SIG-M5 treated with dmso at 0.1 percent for 504 hours (cell line): Measurements from ENCODE around the gene ARID1B.

Experiments used
- DNase-seq: peaks from one replicate; lab custom pipeline; 2025; ENCODE audit not compliant: unreplicated experiment; lab: John Stamatoyannopoulos, UW

Gene ARID1B

GRCh38 chr6:157014871-157015270 lies 237.7 kb downstream of the ARID1B start:
- DNase-seq = no peak

DNA sequence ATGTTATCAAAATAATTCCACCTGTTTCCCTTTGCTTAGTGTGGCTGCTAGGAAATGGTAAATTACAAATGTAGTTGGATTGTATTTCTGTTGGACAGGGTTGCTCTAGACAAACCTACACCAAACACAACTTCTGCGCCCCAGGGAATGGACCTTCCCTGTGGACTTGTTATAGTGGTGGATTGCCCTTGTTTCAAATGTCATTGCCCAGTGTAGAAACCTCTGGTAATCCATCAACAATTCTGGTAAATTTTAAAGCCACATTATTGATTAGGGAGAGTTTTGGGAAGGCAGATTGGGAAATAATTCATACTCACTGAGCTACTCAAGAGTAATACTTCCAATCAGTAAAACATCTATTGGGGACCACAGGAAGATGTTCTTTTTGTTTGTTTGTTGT lies 239.8 kb downstream of the ARID1B start:
- DNase-seq = no peak

- DNase-seq = no peak
These were observed 240.7 kb downstream of the ARID1B start for GRCh38 chr6:157017861-157018260.

- DNase-seq = peak; percentile 60
These were observed 242.0 kb downstream of the ARID1B start for GRCh38 chr6:157019115-157019641.

- DNase-seq = no peak
These were observed 242.6 kb downstream of the ARID1B start for GRCh38 chr6:157019733-157020132.

DNA sequence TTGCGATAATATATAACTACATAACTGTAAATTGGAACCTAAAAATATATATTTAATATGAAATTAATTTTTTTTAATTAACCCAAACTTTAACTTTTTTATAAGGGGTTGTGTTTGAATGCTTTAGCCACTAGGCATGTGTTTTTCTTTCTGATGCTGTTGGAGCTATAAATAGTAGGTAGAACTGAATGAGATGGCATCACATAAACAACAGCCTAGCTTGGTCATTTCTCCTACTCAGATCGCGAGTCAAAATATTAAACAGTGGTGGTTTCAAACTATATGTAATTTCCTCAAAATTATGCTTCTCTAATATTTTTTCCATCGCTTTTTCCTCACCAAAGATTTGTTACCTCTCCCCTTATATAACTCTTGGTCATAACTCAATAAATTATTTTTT lies 243.2 kb downstream of the ARID1B start:
- peak; percentile 27 for DNase-seq

- peak; percentile 36 for DNase-seq
These were observed 243.7 kb downstream of the ARID1B start for GRCh38 chr6:157020881-157021343.

DNA sequence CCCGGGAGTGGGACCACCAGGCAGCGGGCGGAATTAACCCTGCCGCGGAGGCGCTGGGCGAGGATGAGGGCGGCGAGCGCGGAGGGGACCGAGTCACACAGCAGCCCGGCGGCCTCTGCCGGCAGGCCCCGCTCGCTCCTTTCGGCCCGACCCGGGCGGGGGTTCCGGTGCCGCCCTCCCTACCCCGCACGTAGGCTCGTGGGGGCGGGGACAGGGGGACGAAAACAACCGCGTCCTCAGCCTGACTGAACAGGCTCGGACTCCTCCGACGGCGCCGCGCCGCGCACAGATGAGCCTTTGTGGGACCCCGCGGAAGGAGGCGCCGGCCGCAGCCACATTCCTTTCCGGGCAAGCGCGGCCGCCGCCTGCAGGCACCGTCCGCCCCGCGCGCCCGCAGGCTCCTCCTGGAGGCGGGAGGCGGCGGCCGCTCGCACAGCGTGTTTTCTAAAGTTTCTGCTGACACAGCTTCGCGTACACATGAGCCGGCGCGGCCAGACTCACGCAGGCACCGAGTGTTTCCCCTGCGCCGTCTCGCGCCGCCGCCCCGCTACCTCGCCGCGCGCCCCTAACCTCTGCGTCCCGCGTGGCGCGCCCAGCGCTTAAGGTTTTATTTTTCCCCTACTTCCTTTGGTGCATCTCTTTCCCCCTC lies 244.3 kb downstream of the ARID1B start:
- peak; percentile 79 for DNase-seq

GRCh38 chr6:157021993-157022740 lies 245.0 kb downstream of the ARID1B start:
- peak; percentile 72 for DNase-seq

GRCh38 chr6:157023958-157024357 lies 246.8 kb downstream of the ARID1B start:
- DNase-seq = no peak

DNA sequence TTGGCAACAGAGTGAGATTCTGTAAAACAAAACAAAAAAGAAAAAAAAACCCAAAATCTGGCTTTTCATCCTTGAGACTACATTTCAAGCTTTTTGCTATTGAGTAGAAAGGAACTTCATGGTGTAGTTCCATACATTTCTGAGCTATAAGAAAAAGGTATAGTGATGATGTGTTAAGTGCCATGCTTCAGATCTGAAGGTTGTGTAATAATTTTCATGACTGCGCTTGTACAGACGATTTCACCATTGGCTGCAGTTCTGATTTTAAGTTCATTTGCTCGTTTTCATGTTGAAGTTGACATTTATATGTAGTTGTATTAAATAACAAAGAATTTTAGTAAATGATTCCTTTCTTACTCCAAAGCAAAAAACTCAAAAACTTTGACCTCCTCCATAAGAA lies 247.6 kb downstream of the ARID1B start:
- no peak for DNase-seq

DNA sequence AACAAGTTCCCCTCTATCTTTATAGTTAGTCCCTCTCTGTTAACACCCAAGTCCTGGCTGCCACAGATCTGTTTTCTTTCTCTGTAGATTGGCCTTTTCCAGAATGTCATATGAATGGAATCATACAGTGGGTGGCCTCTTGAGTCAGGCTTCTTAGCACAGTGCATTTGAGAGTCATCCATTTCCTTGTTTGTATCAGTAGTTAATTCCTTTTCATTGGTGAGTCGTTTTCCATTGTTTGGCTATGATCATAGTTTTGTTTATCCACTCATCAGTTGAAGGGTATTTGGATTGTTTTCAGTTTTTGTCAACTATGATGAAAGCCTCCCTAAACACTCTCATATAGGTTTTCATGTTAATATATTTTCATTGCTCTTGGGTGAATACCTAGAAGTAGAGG lies 248.3 kb downstream of the ARID1B start:
- DNase-seq = no peak

DNA sequence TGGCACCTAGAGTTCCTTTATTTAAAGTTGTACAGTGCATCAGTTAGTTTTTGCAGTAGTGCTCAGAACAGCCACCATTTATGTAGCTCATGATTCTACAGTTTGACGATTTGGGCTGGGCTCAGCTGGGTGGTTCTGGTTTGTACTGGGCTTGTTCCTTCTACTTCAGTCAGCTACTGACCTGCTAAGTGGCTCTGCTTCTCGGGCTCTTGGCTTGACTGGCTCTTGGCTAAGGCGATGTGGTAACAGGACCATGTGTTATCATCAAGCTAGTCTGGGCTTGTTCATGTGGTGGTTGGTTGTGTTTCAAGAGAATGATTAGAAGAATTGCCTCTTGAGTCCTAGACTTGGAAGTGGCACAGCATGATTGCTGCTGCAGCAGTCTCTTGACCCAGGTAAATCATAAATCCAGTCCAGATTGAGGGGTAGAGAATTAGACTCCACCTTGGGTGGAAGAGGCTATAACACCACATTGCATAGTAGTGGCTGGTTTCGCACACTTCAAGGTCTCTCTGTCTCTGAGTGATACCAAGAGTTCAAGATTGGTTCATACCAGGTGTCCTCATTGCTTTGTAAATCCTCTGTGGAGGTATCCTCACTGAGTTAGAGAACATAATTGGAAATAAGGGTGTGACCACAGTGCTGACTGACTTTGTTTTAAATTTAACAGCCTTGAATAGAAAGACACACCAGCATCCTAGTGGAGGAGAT lies 253.0 kb downstream of the ARID1B start:
- no peak for DNase-seq

GRCh38 chr6:157030755-157031154 lies 253.6 kb downstream of the ARID1B start:
- DNase-seq = no peak

DNA sequence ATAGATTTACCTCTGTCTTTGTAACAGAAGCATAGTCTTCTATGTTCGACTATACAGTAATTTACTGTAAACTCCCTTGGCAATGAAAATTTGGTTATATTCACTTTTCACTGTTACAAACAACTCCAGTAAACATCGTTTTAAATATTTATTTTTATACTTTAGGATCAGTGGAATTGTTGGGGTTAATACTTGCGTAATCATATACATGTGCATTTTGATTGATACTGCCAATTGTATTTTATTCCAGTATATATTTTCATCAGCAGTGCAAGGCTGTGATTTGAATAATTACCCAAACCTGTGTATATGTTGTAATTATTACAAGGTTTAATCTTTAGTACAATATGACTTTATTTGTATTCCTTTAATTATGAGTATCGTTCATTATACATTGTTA lies 255.7 kb downstream of the ARID1B start:
- DNase-seq = no peak

DNA sequence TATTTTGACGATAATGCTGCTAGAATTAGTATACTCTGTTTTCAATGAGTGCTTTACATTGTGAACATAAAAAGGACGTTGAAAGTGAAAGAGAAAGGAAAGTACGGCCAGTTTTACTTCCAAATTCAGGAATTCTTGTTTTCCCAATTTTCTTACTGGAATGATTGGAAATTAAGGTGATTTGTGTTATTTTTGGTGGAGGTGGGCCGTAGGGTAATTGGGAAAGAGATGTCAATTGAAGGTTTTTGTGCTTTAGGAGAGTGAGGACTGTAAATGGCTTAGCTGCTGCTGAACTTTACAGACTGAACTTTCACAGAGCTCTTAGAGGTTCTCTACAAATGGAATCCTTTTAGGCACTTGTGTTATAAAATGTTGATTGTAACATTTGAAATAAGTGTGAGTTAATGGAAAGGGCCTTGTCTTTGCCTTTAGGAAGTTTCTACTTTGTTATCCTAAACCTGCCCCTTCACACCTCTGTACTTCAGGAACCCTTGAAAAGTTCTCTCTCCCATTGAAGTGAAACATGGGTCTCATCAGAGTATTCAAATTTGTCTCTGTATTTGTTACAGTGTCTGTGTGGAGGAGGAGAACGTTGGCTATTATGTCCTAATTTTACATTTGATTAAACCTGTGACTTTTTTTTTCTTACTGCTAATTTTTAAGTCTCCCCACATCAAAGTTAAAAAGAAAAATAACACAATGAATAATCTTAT lies 256.4 kb downstream of the ARID1B start:
- DNase-seq = no peak

DNA sequence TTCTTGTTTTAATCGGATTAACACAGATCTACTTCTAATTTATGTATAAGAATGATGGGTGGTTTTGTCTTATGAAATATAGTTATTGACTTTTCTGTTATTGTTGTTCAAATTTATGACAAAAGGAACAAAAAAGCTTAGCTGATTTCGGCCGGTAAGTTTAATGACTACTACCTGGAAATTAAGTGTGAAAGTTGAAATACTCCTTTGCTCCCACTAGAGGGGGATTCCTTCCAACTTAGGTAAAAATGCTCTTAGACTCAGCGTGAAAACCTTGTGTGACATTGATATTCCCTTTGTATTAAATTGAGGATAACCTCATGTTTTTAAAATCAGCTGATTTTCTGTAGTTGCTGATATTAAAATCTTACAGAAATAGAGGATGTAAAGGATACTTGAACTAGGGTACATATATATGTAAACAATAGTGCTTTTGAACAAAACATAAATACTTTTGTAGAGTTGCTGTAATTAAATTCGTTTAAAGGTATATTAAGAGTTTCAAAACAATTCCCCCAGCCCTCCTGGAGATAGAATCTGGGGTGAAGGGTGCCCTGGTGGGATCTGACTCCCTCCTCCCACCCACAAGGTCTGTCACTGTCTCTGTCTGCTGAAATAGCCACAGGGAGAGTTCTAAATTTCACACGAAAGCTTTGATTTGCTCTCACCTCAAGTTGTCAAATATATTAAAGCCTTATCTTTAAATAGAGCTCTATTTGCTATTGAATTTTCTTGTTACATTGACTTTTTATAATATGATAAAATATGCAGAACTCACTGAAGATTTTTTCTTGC lies 257.5 kb downstream of the ARID1B start:
- DNase-seq = peak; percentile 30

GRCh38 chr6:157035546-157035945 lies 258.4 kb downstream of the ARID1B start:
- no peak for DNase-seq

- DNase-seq = no peak
These were observed 259.1 kb downstream of the ARID1B start for GRCh38 chr6:157036245-157036711.

- no peak for DNase-seq
These were observed 260.0 kb downstream of the ARID1B start for GRCh38 chr6:157037165-157037564.
